A549 (cell line): ENCODE results near the gene DIS3L2.

Experiments
- ESRRA ChIP-seq: fragments of 150-350 bp; IDR thresholded peaks from 2 replicates; pipeline ENCODE4 v1.6.1; 2014; ENCODE audit warnings: mild to moderate bottlenecking, low read length, borderline replicate concordance
- TF ChIP-seq, protein P1 (sequence below): fragments of >200 bp; sonication (Bioruptor Twin); formaldehyde crosslinking; IDR thresholded peaks from 3 replicates; pipeline ENCODE4 v1.5.1; 2016
- TF ChIP-seq, protein P2 (sequence below): fragments of 200-600 bp; sonication (generic); IDR thresholded peaks from 2 replicates; pipeline ENCODE4 v1.6.1; 2016; ENCODE audit warnings: antibody characterized with exemption, mild to moderate bottlenecking, moderate library complexity
- TF ChIP-seq, protein P3 (sequence below): IDR thresholded peaks from 2 replicates; pipeline ENCODE4 v1.6.1; 2012

DNA sequence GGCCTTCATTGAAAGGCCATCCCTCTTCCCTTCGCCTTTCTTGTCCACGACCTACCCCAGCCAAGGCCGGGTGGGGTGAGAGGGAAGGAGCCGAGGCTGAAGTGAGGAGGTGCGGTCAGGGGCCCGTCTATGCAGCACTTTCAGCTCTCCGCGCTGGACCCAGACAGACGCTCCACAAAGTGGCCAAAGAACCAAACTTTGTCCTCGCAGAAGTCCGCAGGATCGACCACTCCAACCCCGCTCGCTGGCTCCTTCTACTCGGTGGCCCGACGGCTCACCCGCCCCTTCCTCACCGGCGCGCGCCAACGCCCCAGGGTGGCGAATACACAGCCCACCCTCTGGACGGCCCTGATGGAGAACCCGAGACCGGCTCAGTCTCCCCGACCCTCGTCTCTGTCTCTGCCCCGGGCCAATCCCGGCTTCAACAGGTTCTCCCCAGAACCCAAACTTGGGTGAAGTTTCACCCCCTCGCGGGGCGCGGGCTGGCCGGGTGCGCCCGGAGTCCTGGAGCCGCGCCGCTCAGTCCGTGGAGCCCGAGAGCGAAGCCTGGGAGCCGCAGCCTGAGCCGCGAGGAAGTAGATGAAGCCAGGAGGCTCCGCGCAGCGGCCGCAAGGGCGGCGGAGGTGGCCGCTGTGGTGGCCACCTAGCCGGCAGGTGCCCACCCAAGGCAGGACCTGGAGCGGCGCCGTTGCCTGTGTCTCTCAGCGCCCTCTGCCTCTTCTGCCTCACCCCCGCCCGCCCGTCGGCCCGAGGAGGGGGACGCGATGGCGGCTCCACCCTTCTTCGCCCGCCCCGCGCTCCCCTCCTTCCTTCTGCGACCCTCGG lies 390.4 kb downstream of the DIS3L2 start:
- TF ChIP-seq, protein P1, sequence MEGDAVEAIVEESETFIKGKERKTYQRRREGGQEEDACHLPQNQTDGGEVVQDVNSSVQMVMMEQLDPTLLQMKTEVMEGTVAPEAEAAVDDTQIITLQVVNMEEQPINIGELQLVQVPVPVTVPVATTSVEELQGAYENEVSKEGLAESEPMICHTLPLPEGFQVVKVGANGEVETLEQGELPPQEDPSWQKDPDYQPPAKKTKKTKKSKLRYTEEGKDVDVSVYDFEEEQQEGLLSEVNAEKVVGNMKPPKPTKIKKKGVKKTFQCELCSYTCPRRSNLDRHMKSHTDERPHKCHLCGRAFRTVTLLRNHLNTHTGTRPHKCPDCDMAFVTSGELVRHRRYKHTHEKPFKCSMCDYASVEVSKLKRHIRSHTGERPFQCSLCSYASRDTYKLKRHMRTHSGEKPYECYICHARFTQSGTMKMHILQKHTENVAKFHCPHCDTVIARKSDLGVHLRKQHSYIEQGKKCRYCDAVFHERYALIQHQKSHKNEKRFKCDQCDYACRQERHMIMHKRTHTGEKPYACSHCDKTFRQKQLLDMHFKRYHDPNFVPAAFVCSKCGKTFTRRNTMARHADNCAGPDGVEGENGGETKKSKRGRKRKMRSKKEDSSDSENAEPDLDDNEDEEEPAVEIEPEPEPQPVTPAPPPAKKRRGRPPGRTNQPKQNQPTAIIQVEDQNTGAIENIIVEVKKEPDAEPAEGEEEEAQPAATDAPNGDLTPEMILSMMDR: no peak
- no peak for TF ChIP-seq ESRRA
- TF ChIP-seq, protein P2, sequence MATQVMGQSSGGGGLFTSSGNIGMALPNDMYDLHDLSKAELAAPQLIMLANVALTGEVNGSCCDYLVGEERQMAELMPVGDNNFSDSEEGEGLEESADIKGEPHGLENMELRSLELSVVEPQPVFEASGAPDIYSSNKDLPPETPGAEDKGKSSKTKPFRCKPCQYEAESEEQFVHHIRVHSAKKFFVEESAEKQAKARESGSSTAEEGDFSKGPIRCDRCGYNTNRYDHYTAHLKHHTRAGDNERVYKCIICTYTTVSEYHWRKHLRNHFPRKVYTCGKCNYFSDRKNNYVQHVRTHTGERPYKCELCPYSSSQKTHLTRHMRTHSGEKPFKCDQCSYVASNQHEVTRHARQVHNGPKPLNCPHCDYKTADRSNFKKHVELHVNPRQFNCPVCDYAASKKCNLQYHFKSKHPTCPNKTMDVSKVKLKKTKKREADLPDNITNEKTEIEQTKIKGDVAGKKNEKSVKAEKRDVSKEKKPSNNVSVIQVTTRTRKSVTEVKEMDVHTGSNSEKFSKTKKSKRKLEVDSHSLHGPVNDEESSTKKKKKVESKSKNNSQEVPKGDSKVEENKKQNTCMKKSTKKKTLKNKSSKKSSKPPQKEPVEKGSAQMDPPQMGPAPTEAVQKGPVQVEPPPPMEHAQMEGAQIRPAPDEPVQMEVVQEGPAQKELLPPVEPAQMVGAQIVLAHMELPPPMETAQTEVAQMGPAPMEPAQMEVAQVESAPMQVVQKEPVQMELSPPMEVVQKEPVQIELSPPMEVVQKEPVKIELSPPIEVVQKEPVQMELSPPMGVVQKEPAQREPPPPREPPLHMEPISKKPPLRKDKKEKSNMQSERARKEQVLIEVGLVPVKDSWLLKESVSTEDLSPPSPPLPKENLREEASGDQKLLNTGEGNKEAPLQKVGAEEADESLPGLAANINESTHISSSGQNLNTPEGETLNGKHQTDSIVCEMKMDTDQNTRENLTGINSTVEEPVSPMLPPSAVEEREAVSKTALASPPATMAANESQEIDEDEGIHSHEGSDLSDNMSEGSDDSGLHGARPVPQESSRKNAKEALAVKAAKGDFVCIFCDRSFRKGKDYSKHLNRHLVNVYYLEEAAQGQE: no peak
- TF ChIP-seq, protein P3, sequence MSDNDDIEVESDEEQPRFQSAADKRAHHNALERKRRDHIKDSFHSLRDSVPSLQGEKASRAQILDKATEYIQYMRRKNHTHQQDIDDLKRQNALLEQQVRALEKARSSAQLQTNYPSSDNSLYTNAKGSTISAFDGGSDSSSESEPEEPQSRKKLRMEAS: no peak
